Left lung (tissue), 10 donors: Measurements from ENCODE around the gene RABGEF1. TPM values are rescaled to one million over a fixed set of nuclear protein-coding genes. Genes with fewer than 3 reads are reported as not detected.
"Not testable (repeated sequence)": the region's sequence is repeated elsewhere in the genome, so short reads cannot be mapped to it uniquely, and the experiment has no call there.

Experiments used
- ATAC-seq: fragments of 200-7000 bp; cut with Tn5 transposase; one replicate; pipeline ENCODE4 v1.9.1; 2020; ENCODE audit warnings: moderate library complexity
- DNase-seq, 4 donors: peaks; one replicate each; pipeline ENCODE4 v3.0.0-alpha.2; 2013 to 2020
- H3K27ac ChIP-seq, 2 donors: fragments of 200-600 bp; sonication (generic) in 1 of 2; one replicate each; pipeline versions ENCODE4 v1.5.0 to v1.8.0; 2020 to 2021
- H3K27me3 ChIP-seq, 2 donors: fragments of 200-600 bp; sonication (generic) in 1 of 2; one replicate each; pipeline versions ENCODE4 v1.5.0 to v1.8.0; 2020 to 2021
- H3K36me3 ChIP-seq, 2 donors: fragments of 200-600 bp; sonication (generic) in 1 of 2; one replicate each; pipeline versions ENCODE4 v1.5.0 to v1.8.0; 2020 to 2021
- H3K4me1 ChIP-seq, 2 donors: fragments of 200-600 bp; one replicate each; pipeline ENCODE4 v1.8.0; 2021
- H3K4me3 ChIP-seq, 2 donors: fragments of 200-600 bp; sonication (generic) in 1 of 2; one replicate each; pipeline versions ENCODE4 v1.5.0 to v1.8.0; 2020 to 2021; ENCODE audit warnings: mild to moderate bottlenecking in 1 of 2
- H3K9me3 ChIP-seq, 2 donors: fragments of 200-600 bp; sonication (generic) in 1 of 2; one replicate each; pipeline versions ENCODE4 v1.5.0 to v1.8.0; 2020 to 2021
- CTCF ChIP-seq, 2 donors: fragments of 200-600 bp; sonication (generic) in 1 of 2; IDR thresholded peaks; one replicate each; pipeline versions ENCODE4 v1.5.0 to v1.8.0; 2021; ENCODE audit warnings: antibody characterized with exemption in 2 of 2
- intact Hi-C, 2 donors: fragments of 100-400 bp; cut with DNase I; formaldehyde crosslinking; loops; one replicate each; pipeline versions ENCODE4 v1.11.2 to v1.14.2; 2022
- polyA plus RNA-seq, 6 donors: library from polyadenylated mRNA; unstranded; fragments of 120-200 nt; gene quantifications; one replicate each; pipeline ENCODE4 v1.2.1, GENCODE V29; 2013; ENCODE audit not compliant: insufficient read length in 6 of 6
- total RNA-seq, 2 donors: library from RNA; stranded (reverse); fragmentation: NEBNext Ultra II Directional; extraction: Animal tissue kit (Norgen Biotek cat#: 25700); gene quantifications; one replicate each; pipeline ENCODE4 v1.2.1, GENCODE V29; 2021
- donor health status: DM: no; HTN: yes; CAD: no.
- donor health status: DM: no; HTN: no; CAD: no.

RABGEF1 gene
- total and polyA plus RNA-seq, 8 donors: 22.5 to 38.9 (median 32.4) TPM

- TF ChIP-seq CTCF (IDR thresholded peaks at IDR 0.05): no peak
- no peaks in the 10 kb centered on the region for H3K27me3 ChIP-seq
- H3K4me3 ChIP-seq: no peak overlapping the region
- intact Hi-C loops: no loop called here
- no peaks in the 10 kb centered on the region for H3K9me3 ChIP-seq
- no peak for ATAC-seq
- DNase-seq: no peak
- no peak overlapping the region for H3K27ac ChIP-seq
- H3K36me3 ChIP-seq: no peaks in the 10 kb centered on the region
- peaks cover 0 to 31% of the 10 kb centered on the region in 2 donors for H3K4me1 ChIP-seq
These were observed 25.5 kb downstream of the RABGEF1 start for GRCh38 chr7:66766041-66766440.

GRCh38 chr7:66767486-66767885, 27.0 kb downstream of the RABGEF1 start:
- intact Hi-C loops, H3K36me3 ChIP-seq, H3K27ac ChIP-seq, H3K9me3 ChIP-seq, H3K27me3 ChIP-seq, H3K4me3 ChIP-seq, DNase-seq, ATAC-seq: not testable (repeated sequence)
- H3K4me1 ChIP-seq: peaks cover 0 to 31% of the 10 kb centered on the region in 2 donors

GRCh38 chr7:66768865-66769832, 28.6 kb downstream of the RABGEF1 start:
- Histone ChIP-seq H3K4me3 (no peak overlapping the region), H3K4me1 (peaks cover 0 to 31% of the 10 kb centered on the region in 2 donors), H3K36me3 (peaks cover 0 to 18% of the 10 kb centered on the region in 2 donors), H3K27me3 (no peaks in the 10 kb centered on the region), H3K9me3 (no peaks in the 10 kb centered on the region), H3K27ac (peak overlapping the region in 1 of 2 donors; percentile 42)
- DNase-seq (no peak), ATAC-seq (no peak)
- no peak for TF ChIP-seq CTCF (IDR thresholded peaks at IDR 0.05)
- intact Hi-C loops: no loop called here

- no peaks in the 10 kb centered on the region for H3K9me3 ChIP-seq
- no peak overlapping the region for H3K4me3 ChIP-seq
- no peaks in the 10 kb centered on the region for H3K27me3 ChIP-seq
- ATAC-seq (no peak), DNase-seq (no peak)
- intact Hi-C loops: no loop called here
- TF ChIP-seq CTCF (IDR thresholded peaks at IDR 0.05): no peak
- H3K4me1 ChIP-seq: peaks cover 0 to 31% of the 10 kb centered on the region in 2 donors
- H3K36me3 ChIP-seq: peaks cover 0 to 26% of the 10 kb centered on the region in 2 donors
- peak overlapping the region in 1 of 2 donors; percentile 42 for H3K27ac ChIP-seq
These were observed 29.4 kb downstream of the RABGEF1 start for GRCh38 chr7:66769833-66770512.

- H3K36me3 ChIP-seq: peaks cover 0 to 45% of the 10 kb centered on the region in 2 donors
- no peaks in the 10 kb centered on the region for H3K27me3 ChIP-seq
- ATAC-seq (no peak), DNase-seq (no peak)
- H3K27ac ChIP-seq: no peak overlapping the region
- no peaks in the 10 kb centered on the region for H3K9me3 ChIP-seq
- H3K4me3 ChIP-seq: no peak overlapping the region
- no peak for TF ChIP-seq CTCF (IDR thresholded peaks at IDR 0.05)
- intact Hi-C loops: no loop called here
- H3K4me1 ChIP-seq: peaks cover 0 to 26% of the 10 kb centered on the region in 2 donors
These were observed 31.3 kb downstream of the RABGEF1 start for GRCh38 chr7:66771795-66772194.

GRCh38 chr7:66773744-66774143, 33.2 kb downstream of the RABGEF1 start:
- H3K27ac ChIP-seq, H3K9me3 ChIP-seq, intact Hi-C loops, H3K27me3 ChIP-seq, H3K4me3 ChIP-seq, DNase-seq, ATAC-seq: not testable (repeated sequence)
- Histone ChIP-seq H3K36me3 (peaks cover 0 to 62% of the 10 kb centered on the region in 2 donors), H3K4me1 (peaks cover 0 to 14% of the 10 kb centered on the region in 2 donors)

GRCh38 chr7:66776383-66776782, 35.9 kb downstream of the RABGEF1 start:
- ATAC-seq: not testable (repeated sequence)

More at GRCh38 chr7:66776383-66776782, 35.9 kb downstream of the RABGEF1 start:
- H3K27ac ChIP-seq, H3K27me3 ChIP-seq, DNase-seq, H3K4me1 ChIP-seq, intact Hi-C loops, H3K9me3 ChIP-seq, H3K4me3 ChIP-seq: not testable (repeated sequence)
- H3K36me3 ChIP-seq: peaks cover 0 to 87% of the 10 kb centered on the region in 2 donors
